Right atrium auricular region (tissue), 2 donors: Measurements from ENCODE around the gene DOLK. TPM values are rescaled to one million over a fixed set of nuclear protein-coding genes. Genes with fewer than 3 reads are reported as not detected.

Experiments
- DNase-seq: peaks from one replicate; pipeline ENCODE4 v3.0.0-alpha.2; 2019; ENCODE audit warnings: low spot score
- H3K27ac ChIP-seq, 2 donors: fragments of 200-600 bp; sonication (generic); 1 replicate in 1 of 2; 2 replicates in 1 of 2; pipeline ENCODE4 v1.5.1; 2016 to 2019
- H3K27me3 ChIP-seq, 2 donors: fragments of 200-600 bp; sonication (generic); one replicate each; pipeline versions ENCODE4 v1.5.1 to v1.6.0; 2017 to 2019
- H3K36me3 ChIP-seq: fragments of 200-600 bp; sonication (generic); one replicate; pipeline ENCODE4 v1.5.1; 2016
- H3K4me1 ChIP-seq, 2 donors: fragments of 200-600 bp; sonication (generic); one replicate each; pipeline versions ENCODE4 v1.5.1 to v1.6.0; 2017 to 2019
- H3K4me3 ChIP-seq, 2 donors: fragments of 200-600 bp; sonication (generic); 1 replicate in 1 of 2; 2 replicates in 1 of 2; pipeline ENCODE4 v1.5.1; 2017 to 2019; ENCODE audit warnings: mild to moderate bottlenecking in 1 of 2, moderate library complexity in 1 of 2
- H3K9me3 ChIP-seq, 2 donors: fragments of 200-600 bp; sonication (generic); one replicate each; pipeline ENCODE4 v1.5.1; 2019
- total RNA-seq, 2 donors: library from RNA; depleted of rRNA; stranded (reverse); fragments of >200 nt; gene quantifications; one replicate each; pipeline ENCODE4 v1.1.0, GENCODE V29; 2016
- TF ChIP-seq, protein P1 (sequence below), 2 donors: fragments of 200-600 bp; sonication (generic); IDR thresholded peaks; one replicate each; pipeline ENCODE4 v1.5.1; 2019; ENCODE audit warnings: antibody characterized with exemption in 2 of 2

DOLK gene
- total RNA-seq, 2 donors from 2014 or later, result 13.9 to 14.4 TPM

DNA sequence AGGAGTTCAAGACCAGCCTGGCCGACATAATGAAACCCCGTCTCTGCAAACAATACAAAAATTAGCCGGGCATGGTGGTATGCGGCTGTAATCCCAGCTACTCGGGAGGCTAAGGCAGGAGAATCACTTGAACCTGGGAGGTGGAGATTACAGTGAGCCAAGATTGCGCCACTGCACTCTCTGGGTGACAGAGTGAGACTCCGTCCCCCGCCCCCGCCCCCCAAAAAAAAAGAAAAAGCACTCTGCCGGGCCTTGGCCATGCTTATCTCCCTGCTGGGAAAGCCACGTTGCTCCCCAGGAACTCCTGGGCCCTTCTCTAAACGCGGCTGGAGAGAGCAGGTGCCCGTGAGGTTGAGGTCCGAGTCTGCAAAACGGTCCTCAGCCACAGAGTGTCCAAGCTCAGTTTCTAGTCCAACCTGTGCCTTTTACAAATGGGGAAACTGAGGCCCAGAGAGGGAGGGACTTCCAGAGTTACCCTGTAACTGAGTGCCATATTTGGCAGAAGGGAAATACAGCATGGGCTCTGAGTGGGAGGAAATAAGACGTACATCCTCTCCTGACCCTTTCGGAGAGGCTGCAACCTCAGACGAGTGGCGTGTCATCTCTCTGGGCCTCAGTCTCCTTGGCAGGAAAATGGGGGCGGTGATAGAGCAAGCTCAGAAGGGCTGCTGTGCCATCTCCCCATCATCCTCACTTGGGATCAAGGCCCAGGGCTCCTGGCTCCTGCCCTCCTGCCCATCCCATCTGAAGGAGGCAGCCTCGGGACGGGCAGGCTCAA lies 33.2 kb downstream of the DOLK start:
- Histone ChIP-seq H3K27ac (peak overlapping the region; percentile 75 to 86), H3K4me1 (peaks cover 6 to 94% of the 10 kb centered on the region in 2 donors), H3K4me3 (no peak overlapping the region), H3K9me3 (no peaks in the 10 kb centered on the region), H3K36me3 (peaks cover 41% of the 10 kb centered on the region), H3K27me3 (no peaks in the 10 kb centered on the region)
- DNase-seq, result no peak
- TF ChIP-seq, protein P1, sequence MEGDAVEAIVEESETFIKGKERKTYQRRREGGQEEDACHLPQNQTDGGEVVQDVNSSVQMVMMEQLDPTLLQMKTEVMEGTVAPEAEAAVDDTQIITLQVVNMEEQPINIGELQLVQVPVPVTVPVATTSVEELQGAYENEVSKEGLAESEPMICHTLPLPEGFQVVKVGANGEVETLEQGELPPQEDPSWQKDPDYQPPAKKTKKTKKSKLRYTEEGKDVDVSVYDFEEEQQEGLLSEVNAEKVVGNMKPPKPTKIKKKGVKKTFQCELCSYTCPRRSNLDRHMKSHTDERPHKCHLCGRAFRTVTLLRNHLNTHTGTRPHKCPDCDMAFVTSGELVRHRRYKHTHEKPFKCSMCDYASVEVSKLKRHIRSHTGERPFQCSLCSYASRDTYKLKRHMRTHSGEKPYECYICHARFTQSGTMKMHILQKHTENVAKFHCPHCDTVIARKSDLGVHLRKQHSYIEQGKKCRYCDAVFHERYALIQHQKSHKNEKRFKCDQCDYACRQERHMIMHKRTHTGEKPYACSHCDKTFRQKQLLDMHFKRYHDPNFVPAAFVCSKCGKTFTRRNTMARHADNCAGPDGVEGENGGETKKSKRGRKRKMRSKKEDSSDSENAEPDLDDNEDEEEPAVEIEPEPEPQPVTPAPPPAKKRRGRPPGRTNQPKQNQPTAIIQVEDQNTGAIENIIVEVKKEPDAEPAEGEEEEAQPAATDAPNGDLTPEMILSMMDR (IDR thresholded peaks at IDR 0.05), result no peak

- peaks cover 50% of the 10 kb centered on the region for H3K36me3 ChIP-seq
- peak overlapping the region in 1 of 2 donors; percentile 1 for H3K4me3 ChIP-seq
- H3K27ac ChIP-seq, result peak overlapping the region; percentile 75 to 86
- DNase-seq, result no peak
- H3K27me3 ChIP-seq, result no peaks in the 10 kb centered on the region
- TF ChIP-seq, protein P1 (IDR thresholded peaks at IDR 0.05), result no peak
- no peaks in the 10 kb centered on the region for H3K9me3 ChIP-seq
- peaks cover 6 to 89% of the 10 kb centered on the region in 2 donors for H3K4me1 ChIP-seq
Measured at GRCh38 chr9:128913048-128913900, 34.1 kb downstream of the DOLK start.

- Histone ChIP-seq H3K36me3 (peaks cover 50% of the 10 kb centered on the region), H3K27ac (peak overlapping the region; percentile 75 to 86), H3K4me3 (no peak overlapping the region), H3K27me3 (no peaks in the 10 kb centered on the region), H3K4me1 (peaks cover 6 to 85% of the 10 kb centered on the region in 2 donors), H3K9me3 (no peaks in the 10 kb centered on the region)
- TF ChIP-seq, protein P1 (IDR thresholded peaks at IDR 0.05), result no peak
- DNase-seq, result no peak
Measured at GRCh38 chr9:128912270-128912853, 35.0 kb downstream of the DOLK start.

GRCh38 chr9:128911529-128912035 lies 35.8 kb downstream of the DOLK start:
- peak; percentile 80 for DNase-seq
- Histone ChIP-seq H3K9me3 (no peaks in the 10 kb centered on the region), H3K27me3 (no peaks in the 10 kb centered on the region), H3K27ac (peak overlapping the region; percentile 75 to 86), H3K4me1 (peaks cover 6 to 85% of the 10 kb centered on the region in 2 donors), H3K36me3 (peaks cover 49% of the 10 kb centered on the region), H3K4me3 (no peak overlapping the region)
- TF ChIP-seq, protein P1 (IDR thresholded peaks at IDR 0.05), result no peak

DNA sequence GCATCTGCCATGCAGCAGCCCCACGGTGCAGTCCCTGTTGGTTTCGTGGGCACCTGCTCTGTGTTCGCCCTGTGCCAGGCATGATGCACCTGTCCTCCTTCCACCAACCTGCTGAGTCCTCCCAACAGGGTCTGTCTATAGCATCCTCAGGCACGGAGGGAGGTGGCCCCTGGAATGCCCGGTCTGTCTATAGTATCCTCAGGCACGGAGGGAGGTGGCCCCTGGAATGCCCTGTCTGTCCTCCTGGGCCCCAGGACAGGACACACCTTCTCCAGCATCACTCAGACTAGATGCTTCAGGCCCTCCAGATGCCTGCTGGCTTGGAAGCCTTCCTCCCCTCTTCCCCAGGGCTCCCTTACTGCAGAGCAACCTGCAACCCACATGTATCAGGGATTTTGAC lies 36.5 kb downstream of the DOLK start:
- Histone ChIP-seq H3K4me3 (no peak overlapping the region), H3K27ac (peak overlapping the region; percentile 75 to 86), H3K36me3 (peaks cover 42% of the 10 kb centered on the region), H3K27me3 (no peaks in the 10 kb centered on the region), H3K9me3 (no peaks in the 10 kb centered on the region), H3K4me1 (peaks cover 6 to 80% of the 10 kb centered on the region in 2 donors)
- TF ChIP-seq, protein P1 (IDR thresholded peaks at IDR 0.05), result no peak
- no peak for DNase-seq
